Loucy (cell line): Measurements from ENCODE around the gene HHATL.

Experiments
- EZH2phosphoT487 ChIP-seq: fragments of 200-600 bp; IDR thresholded peaks from 2 replicates; pipeline ENCODE4 v1.6.1; 2018; ENCODE audit warnings: antibody characterized with exemption, mild to moderate bottlenecking, moderate library complexity, borderline replicate concordance
- TF ChIP-seq, protein P1 (sequence below): fragments of 200-600 bp; sonication (generic); conservative IDR thresholded peaks from 2 replicates; pipeline ENCODE4 v1.5.1; 2014; ENCODE audit warnings: mild to moderate bottlenecking, antibody characterized with exemption, low read length

DNA sequence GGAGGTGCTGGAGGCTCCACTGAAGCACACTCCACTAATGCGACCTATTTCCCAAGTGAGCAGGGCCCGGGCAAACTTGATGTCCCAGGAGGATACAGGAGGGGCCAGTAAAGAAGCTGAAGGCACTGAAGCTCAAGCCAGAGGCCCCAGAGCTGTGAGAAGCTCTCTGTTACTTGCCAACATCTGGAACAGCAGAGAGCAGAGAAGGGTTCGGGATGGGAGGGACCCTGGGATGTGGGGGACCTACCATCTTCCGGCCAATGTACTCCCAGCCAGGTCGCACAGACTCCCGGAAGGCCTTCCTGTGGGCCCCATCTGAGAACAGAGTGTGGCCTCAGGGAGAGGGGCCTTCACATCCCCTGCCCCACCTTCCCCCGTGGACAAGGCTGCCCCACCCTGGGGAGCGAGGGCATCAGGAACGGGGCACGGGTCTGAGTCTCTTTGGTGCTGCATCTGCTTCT is 3.1 kb downstream of the HHATL start:
- TF ChIP-seq, protein P1, sequence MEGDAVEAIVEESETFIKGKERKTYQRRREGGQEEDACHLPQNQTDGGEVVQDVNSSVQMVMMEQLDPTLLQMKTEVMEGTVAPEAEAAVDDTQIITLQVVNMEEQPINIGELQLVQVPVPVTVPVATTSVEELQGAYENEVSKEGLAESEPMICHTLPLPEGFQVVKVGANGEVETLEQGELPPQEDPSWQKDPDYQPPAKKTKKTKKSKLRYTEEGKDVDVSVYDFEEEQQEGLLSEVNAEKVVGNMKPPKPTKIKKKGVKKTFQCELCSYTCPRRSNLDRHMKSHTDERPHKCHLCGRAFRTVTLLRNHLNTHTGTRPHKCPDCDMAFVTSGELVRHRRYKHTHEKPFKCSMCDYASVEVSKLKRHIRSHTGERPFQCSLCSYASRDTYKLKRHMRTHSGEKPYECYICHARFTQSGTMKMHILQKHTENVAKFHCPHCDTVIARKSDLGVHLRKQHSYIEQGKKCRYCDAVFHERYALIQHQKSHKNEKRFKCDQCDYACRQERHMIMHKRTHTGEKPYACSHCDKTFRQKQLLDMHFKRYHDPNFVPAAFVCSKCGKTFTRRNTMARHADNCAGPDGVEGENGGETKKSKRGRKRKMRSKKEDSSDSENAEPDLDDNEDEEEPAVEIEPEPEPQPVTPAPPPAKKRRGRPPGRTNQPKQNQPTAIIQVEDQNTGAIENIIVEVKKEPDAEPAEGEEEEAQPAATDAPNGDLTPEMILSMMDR: no peak
- TF ChIP-seq EZH2phosphoT487: no peak
